Stimulated activated CD8-positive, alpha-beta memory T cell treated with anti-CD3 and anti-CD28 coated beads, Interleukin-12 subunit alpha, Interleukin-12 subunit beta, amount 100 ng/mL, for 4 hours (primary cell): Measurements from ENCODE around the gene FAM222B.
"Not testable (repeated sequence)": the region's sequence is repeated elsewhere in the genome, so short reads cannot be mapped to it uniquely, and the experiment has no call there.

Experiments
- DNase-seq: peaks from one replicate; pipeline ENCODE4 v3.0.0-alpha.2; 2020; ENCODE audit warnings: low read depth

Gene FAM222B

GRCh38 chr17:28726627-28727491, 115.7 kb downstream of the FAM222B start:
- DNase-seq, result peak; percentile 81

- peak; percentile 55 for DNase-seq
Observed at GRCh38 chr17:28726226-28726626, 116.4 kb downstream of the FAM222B start, which contains the start of gene TLCD1. Gene TLCD1, minus strand, starts transcription at chr17:28726233. Its CDS starts 136 bp downstream, at chr17:28726097.

- DNase-seq, result no peak
Observed at GRCh38 chr17:28725660-28726225, 116.8 kb downstream of the FAM222B start.

GRCh38 chr17:28725166-28725659, 117.4 kb downstream of the FAM222B start:
- no peak for DNase-seq

- no peak for DNase-seq
Observed at GRCh38 chr17:28724500-28725165, 118.0 kb downstream of the FAM222B start.

- DNase-seq, result not testable (repeated sequence)
Observed at GRCh38 chr17:28723836-28724499, 118.6 kb downstream of the FAM222B start.

GRCh38 chr17:28723159-28723835, 119.3 kb downstream of the FAM222B start:
- no peak for DNase-seq

- DNase-seq, result no peak
Observed at GRCh38 chr17:28722417-28723158, 120.0 kb downstream of the FAM222B start.

- DNase-seq, result not testable (repeated sequence)
Observed at GRCh38 chr17:28720997-28721329, 121.6 kb downstream of the FAM222B start.

- no peak for DNase-seq
Observed at GRCh38 chr17:28720247-28720996, 122.2 kb downstream of the FAM222B start.

GRCh38 chr17:28719021-28719433, 123.6 kb downstream of the FAM222B start:
- DNase-seq, result no peak

- DNase-seq, result no peak
Observed at GRCh38 chr17:28718333-28719020, 124.1 kb downstream of the FAM222B start.

GRCh38 chr17:28717578-28718332, 124.8 kb downstream of the FAM222B start, which contains the start of gene RAB34:
Gene RAB34, minus strand, starts transcription at chr17:28717868. Its CDS starts 602 bp downstream, at chr17:28717266.
- no peak for DNase-seq

GRCh38 chr17:28716740-28717577, 125.6 kb downstream of the FAM222B start:
- no peak for DNase-seq

- DNase-seq, result no peak
Observed at GRCh38 chr17:28715217-28715616, 127.4 kb downstream of the FAM222B start.

GRCh38 chr17:28714281-28714680, 128.3 kb downstream of the FAM222B start:
- no peak for DNase-seq

- no peak for DNase-seq
Observed at GRCh38 chr17:28712705-28713415, 129.7 kb downstream of the FAM222B start.
